ENCODE measurements around the gene NRDC.

DNA sequence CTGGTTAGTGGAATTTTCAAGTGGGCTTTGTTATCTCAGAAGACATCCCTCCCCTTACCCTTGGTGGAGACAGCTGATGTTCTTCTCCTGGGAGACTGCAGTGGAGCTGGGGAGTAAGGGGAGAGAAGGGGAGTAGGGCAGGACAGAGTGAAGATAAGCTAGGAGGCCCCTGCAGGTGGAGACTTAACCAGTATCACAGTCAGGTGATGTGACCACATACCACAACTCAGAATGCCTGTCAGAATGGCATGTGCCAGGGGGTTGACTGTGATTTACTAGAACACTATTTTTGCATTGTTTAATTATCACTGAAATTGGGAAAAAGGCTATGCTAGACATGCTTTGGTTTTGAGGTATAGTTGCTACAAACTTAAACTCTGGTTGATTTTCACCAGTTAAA lies 124.6 kb downstream of the NRDC start:
- TF ChIP-seq, protein P1, sequence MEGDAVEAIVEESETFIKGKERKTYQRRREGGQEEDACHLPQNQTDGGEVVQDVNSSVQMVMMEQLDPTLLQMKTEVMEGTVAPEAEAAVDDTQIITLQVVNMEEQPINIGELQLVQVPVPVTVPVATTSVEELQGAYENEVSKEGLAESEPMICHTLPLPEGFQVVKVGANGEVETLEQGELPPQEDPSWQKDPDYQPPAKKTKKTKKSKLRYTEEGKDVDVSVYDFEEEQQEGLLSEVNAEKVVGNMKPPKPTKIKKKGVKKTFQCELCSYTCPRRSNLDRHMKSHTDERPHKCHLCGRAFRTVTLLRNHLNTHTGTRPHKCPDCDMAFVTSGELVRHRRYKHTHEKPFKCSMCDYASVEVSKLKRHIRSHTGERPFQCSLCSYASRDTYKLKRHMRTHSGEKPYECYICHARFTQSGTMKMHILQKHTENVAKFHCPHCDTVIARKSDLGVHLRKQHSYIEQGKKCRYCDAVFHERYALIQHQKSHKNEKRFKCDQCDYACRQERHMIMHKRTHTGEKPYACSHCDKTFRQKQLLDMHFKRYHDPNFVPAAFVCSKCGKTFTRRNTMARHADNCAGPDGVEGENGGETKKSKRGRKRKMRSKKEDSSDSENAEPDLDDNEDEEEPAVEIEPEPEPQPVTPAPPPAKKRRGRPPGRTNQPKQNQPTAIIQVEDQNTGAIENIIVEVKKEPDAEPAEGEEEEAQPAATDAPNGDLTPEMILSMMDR (IDR thresholded peaks at IDR 0.05): no peak
- no peak for TF ChIP-seq POLR2AphosphoS5 (IDR thresholded peaks at IDR 0.05)
- TF ChIP-seq POLR2A (IDR thresholded peaks at IDR 0.05): no peak
- TF ChIP-seq EP300 (IDR thresholded peaks at IDR 0.05): no peak

Data from suprapubic skin (tissue), 4 donors.